Chondrocyte (in vitro differentiated cells): ENCODE measurements around the gene MFAP1. TPM values are rescaled to one million over a fixed set of nuclear protein-coding genes. Genes with fewer than 3 reads are reported as not detected.
"Not testable (repeated sequence)": the region's sequence is repeated elsewhere in the genome, so short reads cannot be mapped to it uniquely, and the experiment has no call there.

ENCODE experiments used
- DNase-seq: peaks from one replicate; pipeline ENCODE4 v3.0.0; 2021; ENCODE audit warnings: mixed read lengths, low spot score
- H3K27ac Mint-ChIP-seq: one replicate; pipeline ENCODE4 v1.8.0; 2021; ENCODE audit warnings: mild to moderate bottlenecking, moderate library complexity, mixed read lengths; ENCODE audit not compliant: unreplicated experiment
- H3K27me3 Mint-ChIP-seq: 2 replicates; pipeline ENCODE4 v1.8.0; 2021; ENCODE audit warnings: low read depth, mixed read lengths
- H3K36me3 Mint-ChIP-seq: 2 replicates; pipeline ENCODE4 v1.8.0; 2021; ENCODE audit warnings: low read depth, mixed read lengths
- H3K4me1 Mint-ChIP-seq: 2 replicates; pipeline ENCODE4 v1.8.0; 2021; ENCODE audit warnings: low read depth, mild to moderate bottlenecking, mixed read lengths
- H3K4me3 Mint-ChIP-seq: one replicate; pipeline ENCODE4 v1.8.0; 2021; ENCODE audit warnings: mild to moderate bottlenecking, moderate library complexity, mixed read lengths; ENCODE audit not compliant: unreplicated experiment
- H3K9me3 Mint-ChIP-seq: 2 replicates; pipeline ENCODE4 v1.8.0; 2021; ENCODE audit warnings: low read depth, mixed read lengths
- total RNA-seq: library from RNA; stranded (reverse); gene quantifications from 3 replicates; pipeline ENCODE4 v1.2.1, GENCODE V29; 2021
- TF ChIP-seq, protein P1 (sequence below): fragments of 200-600 bp; sonication (generic); IDR thresholded peaks from 2 replicates; pipeline ENCODE4 v1.5.0; 2021; ENCODE audit warnings: antibody characterized with exemption, mild to moderate bottlenecking, moderate library complexity

The MFAP1 gene
- total RNA-seq, 1 donor from 2014 or later = 26.2 TPM

DNA sequence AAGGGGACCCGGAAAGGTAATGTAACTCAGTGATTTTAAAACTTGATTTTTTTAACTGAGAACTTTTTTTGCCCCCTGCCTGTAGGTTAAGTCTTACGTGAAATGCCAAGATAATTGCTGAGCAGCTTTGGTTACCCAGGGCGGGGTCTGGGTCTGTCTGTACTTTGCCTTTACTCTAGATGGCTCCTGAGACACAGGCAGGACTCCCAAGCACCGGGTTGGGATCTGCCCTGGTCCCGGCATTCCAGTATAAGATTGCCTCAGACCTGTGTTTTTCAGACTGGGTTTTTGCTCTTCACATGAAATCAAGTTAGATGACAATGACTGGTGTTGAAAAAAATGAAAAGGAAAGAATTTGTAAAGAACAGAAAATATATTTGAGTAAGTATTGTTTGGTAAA, 42.6 kb upstream of the MFAP1 start:
- TF ChIP-seq, protein P1, sequence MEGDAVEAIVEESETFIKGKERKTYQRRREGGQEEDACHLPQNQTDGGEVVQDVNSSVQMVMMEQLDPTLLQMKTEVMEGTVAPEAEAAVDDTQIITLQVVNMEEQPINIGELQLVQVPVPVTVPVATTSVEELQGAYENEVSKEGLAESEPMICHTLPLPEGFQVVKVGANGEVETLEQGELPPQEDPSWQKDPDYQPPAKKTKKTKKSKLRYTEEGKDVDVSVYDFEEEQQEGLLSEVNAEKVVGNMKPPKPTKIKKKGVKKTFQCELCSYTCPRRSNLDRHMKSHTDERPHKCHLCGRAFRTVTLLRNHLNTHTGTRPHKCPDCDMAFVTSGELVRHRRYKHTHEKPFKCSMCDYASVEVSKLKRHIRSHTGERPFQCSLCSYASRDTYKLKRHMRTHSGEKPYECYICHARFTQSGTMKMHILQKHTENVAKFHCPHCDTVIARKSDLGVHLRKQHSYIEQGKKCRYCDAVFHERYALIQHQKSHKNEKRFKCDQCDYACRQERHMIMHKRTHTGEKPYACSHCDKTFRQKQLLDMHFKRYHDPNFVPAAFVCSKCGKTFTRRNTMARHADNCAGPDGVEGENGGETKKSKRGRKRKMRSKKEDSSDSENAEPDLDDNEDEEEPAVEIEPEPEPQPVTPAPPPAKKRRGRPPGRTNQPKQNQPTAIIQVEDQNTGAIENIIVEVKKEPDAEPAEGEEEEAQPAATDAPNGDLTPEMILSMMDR = no peak
- no peaks in the 10 kb centered on the region for H3K9me3 Mint-ChIP-seq
- no peaks in the 10 kb centered on the region for H3K4me1 Mint-ChIP-seq
- H3K4me3 Mint-ChIP-seq = no peak overlapping the region
- H3K36me3 Mint-ChIP-seq = no peaks in the 10 kb centered on the region
- no peak overlapping the region for H3K27ac Mint-ChIP-seq
- DNase-seq = no peak
- no peaks in the 10 kb centered on the region for H3K27me3 Mint-ChIP-seq

DNA sequence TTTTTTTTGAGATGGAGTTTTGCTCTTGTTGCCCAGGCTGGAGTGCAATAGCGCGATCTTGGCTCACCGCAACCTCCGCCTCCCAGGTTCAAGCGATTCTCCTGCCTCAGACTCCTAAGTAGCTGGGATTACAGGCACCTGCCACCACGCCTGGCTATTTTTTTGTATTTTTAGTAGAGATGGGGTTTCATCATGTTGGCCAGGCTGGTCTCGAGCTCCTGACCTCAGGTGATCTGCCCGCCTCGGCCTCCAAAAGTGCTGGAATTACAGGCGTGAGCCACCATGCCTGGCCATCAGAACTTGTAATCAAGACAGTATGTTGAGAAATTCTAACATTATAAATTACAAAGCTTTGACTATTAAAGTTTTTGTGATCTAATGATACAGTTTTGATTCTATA, 42.1 kb upstream of the MFAP1 start:
- not testable (repeated sequence) for H3K27me3 Mint-ChIP-seq, H3K36me3 Mint-ChIP-seq, H3K9me3 Mint-ChIP-seq, H3K4me1 Mint-ChIP-seq, H3K27ac Mint-ChIP-seq, H3K4me3 Mint-ChIP-seq, DNase-seq

DNA sequence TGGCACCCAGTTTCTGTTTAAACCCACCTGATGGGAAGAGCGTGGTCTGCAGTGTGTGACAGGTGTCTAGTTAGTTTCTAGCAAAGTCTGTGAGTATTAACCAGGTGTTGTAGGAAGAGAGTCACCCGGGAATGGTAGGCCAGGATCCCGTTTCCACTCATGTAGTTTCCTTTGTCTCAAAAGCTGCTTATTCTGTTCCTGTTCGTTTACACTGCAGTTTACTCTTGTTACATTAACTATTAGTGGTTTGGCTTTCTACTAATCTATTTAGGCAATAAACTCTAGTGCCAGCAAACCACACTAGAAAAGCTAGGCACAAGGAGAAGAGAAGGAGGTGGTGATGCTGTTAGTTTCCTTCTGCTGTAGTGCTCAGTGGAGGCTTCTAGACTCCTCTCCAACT, 35.1 kb upstream of the MFAP1 start:
- H3K27me3 Mint-ChIP-seq = no peaks in the 10 kb centered on the region
- no peak overlapping the region for H3K4me3 Mint-ChIP-seq
- H3K9me3 Mint-ChIP-seq = no peaks in the 10 kb centered on the region
- H3K36me3 Mint-ChIP-seq = no peaks in the 10 kb centered on the region
- TF ChIP-seq, protein P1 = no peak
- no peaks in the 10 kb centered on the region for H3K4me1 Mint-ChIP-seq
- no peak for DNase-seq
- H3K27ac Mint-ChIP-seq = no peak overlapping the region

DNA sequence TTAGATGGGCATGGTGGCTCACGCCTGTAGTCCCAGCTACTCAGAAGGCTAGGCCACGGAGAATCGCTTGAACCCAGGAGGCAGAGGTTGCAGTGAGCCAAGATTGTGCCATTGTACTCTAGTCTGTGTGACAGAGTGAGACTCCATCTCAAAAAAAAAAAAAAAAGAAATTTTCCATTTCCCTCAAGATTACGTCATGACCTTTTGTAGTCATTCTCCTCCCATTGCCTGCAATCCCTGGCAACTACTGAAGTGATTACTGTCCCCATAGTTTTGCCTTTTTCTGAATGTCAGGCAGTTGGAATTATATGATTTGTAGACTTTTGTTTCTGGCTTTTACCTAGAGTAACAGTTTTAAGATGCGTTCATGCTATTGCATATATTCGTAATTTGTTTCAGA, 30.3 kb upstream of the MFAP1 start:
- peaks cover 2% of the 10 kb centered on the region for H3K36me3 Mint-ChIP-seq

DNA sequence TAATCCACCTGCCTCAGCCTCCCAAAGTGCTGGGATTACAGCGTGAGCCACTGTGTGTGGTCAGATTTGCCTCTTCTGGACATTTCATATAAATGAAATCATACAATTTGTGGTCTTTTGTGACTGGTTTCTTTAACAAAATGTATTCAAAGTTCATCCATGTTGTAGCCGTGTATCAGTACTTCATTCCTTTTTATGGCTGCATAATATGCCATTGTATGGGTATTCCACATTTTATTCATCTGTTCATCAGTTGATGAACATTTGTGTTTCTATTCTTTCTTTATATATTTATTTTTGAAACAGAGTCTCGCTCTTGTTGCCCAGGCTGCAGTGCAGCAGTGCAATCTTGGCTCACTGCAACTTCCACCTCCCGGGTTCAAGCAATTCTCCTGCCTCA, 28.1 kb upstream of the MFAP1 start:
- H3K27me3 Mint-ChIP-seq = no peaks in the 10 kb centered on the region
- TF ChIP-seq, protein P1 = no peak
- H3K27ac Mint-ChIP-seq = no peak overlapping the region
- H3K4me1 Mint-ChIP-seq = no peaks in the 10 kb centered on the region
- H3K4me3 Mint-ChIP-seq = no peak overlapping the region
- H3K36me3 Mint-ChIP-seq = peaks cover 2% of the 10 kb centered on the region
- H3K9me3 Mint-ChIP-seq = no peaks in the 10 kb centered on the region
- no peak for DNase-seq

More for the DNA sequence above, 30.3 kb upstream of the MFAP1 start:
- Mint-ChIP-seq H3K4me3 (no peak overlapping the region), H3K4me1 (no peaks in the 10 kb centered on the region), H3K9me3 (no peaks in the 10 kb centered on the region), H3K27ac (no peak overlapping the region), H3K27me3 (no peaks in the 10 kb centered on the region)
- TF ChIP-seq, protein P1 = no peak
- no peak for DNase-seq

DNA sequence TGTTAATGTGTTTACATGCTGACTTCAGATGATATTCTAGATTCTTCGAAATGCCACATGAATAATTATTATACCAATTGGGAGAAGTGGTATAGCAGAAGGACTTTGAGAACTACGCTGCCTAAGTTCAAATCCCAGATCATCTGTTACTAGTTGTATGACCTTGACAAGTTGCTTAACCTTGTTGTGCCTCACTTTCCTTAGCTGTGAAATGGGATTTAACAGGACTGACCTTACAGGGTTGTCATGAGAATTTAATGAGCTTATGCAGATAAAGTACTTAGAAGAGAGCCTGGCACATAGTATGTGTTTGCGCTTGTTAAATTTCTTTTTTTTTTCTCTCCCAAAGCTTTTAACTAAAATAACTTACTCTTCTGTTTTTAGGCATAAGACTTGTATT, 26.8 kb upstream of the MFAP1 start:
- no peaks in the 10 kb centered on the region for H3K4me1 Mint-ChIP-seq
- no peaks in the 10 kb centered on the region for H3K9me3 Mint-ChIP-seq
- H3K27ac Mint-ChIP-seq = no peak overlapping the region
- DNase-seq = no peak
- TF ChIP-seq, protein P1 = no peak
- H3K27me3 Mint-ChIP-seq = no peaks in the 10 kb centered on the region
- H3K4me3 Mint-ChIP-seq = no peak overlapping the region
- H3K36me3 Mint-ChIP-seq = peaks cover 2% of the 10 kb centered on the region
